Iris pigment epithelial cell (primary cell): ENCODE measurements around the gene SEPTIN10.
A peak's percentile ranks its signal among the peaks of the same experiment; 100 is the strongest.
"Not testable (repeated sequence)": the region's sequence is repeated elsewhere in the genome, so short reads cannot be mapped to it uniquely, and the experiment has no call there.

Source experiments
- DNase-seq: peaks from one replicate; pipeline ENCODE4 v3.0.0-alpha.2; 2011; ENCODE audit warnings: low read depth

SEPTIN10 gene

DNA sequence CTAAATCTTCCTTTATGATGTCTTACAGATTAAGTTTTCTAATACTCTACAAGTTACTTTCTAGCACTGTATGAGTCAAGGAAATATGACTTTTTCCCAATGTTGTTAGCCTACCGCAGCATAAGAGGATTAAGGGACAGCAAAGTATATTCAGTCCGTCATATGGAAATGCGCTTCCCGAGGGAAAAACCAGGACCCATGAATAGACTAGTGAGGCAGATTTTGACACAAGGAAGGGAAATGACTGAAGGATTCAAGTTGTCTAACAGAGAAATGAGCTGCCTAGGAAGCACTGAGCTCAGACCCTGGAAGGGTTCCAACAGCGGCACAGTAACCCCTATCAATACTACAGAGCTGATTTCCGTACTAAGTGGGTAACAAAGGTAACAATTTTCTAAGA is 12.0 kb downstream of the SEPTIN10 start:
- no peak for DNase-seq

DNA sequence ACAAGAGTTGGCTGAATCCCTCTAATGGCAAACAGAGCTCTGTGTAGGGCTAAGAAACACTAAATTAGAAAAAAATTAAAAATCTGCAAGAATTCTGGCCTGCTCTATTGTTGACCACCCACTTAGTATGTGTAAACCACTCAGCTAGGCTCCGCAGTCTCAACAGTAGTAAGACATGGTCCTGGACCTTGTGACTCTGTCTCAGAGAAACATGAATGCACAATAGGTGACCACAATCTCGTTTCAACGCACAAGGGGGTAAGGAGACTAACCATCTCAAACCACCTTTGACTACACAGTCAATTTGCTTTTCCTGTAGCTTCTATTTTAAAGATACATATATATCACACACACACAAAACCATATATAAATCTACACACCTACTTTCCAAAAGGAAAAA is 16.5 kb downstream of the SEPTIN10 start:
- DNase-seq, result no peak

DNA sequence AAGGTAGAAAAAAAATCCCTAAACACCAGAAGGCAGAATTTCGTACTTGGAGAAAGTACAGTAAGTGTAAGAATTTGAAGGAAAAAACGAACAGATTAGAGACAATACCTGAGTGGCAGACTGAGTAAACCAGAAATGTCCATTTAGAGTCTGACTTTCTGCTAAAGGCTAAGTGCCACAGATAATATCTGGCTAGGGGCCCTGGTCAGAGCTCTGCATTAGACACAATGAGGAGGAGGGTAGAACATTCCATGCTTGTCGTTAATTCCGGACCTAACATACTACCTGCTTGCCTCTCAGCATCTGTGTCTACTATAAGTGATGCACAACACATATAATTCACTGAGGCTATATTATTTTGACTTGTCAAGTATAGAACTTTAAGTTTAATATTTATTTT is 18.1 kb downstream of the SEPTIN10 start:
- no peak for DNase-seq

DNA sequence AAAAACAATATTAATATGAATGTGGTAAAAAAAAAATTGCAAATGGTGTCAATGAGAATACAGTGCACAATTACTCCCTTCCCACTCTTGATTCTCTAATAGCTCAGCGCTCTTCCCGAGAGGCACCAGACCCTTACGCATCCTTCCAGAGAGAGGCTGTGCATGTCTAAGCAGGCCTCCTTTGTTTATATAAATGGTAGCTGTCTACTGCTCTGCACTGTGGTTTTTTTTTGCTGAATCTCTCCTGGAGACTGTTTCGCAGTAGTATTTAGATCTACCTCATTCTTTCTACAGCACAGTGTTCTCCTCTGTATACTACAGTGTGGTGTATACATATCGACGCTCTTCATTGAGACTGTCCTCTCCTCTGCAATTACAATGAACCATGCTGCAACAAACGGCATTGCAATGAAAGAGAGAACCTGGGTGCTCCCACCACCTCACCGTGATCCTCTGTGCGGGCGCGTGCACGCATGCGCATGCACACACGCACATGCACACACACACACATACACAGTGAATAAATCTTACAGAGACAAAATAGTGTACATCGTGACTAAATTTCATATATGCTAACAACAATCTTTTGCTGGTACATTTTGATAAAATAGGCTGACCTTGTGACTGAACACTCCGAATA is 19.4 kb downstream of the SEPTIN10 start:
- no peak for DNase-seq

DNA sequence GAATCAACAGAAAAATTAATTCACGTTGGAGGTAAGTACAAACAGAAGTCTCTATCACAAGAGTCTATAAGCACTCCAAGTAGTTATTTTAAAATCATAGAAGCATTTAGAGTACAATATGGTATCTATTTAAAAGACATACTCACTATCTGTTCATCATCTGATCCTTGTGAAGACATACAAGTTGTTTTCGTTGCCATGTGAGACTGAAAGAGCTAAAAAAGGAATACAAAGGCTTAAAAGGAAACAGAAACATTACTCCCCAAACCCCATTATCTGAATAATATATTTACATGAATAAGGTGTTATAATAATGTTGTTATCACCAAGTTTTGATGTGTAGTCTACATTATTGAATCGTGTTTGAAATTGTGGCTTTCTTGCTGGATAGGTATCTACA is 20.9 kb downstream of the SEPTIN10 start:
- DNase-seq, result no peak

DNA sequence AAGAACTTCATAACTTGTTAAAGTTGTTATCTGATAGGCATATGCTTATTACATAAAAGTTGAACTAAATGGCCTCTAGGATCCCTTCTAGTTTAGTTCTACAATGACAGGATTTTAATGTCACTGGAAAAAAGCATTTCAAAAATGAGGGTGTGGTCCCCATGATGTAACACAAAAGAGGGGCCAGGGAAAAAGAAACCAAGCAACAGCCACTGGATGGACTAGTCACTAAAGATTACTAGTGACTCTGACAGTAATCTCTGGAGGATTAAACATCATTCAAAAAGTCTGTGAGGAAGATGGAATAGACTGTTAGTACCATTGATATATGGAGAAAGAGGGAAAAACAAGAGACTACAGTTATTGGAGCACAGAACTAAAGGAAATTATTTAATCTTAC is 22.6 kb downstream of the SEPTIN10 start:
- DNase-seq, result no peak

DNA sequence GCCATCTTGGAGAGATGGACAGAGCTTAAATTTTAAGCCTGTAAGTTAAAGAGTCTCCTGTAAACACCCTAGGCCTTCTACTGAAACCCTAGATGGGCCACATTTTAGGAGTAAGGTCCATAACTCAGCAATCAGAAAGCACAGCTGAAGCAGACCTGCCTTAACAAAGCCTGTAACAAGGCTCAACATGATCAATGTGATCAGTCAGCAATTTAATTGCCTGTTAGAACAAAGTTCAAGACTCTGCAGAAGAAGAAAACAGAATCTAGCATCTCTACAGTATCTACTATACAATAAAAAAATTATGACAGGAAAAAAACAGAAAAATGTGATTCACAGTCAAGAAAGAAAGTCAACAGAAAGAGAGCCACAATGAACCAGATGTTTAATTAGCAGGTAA is 27.1 kb downstream of the SEPTIN10 start:
- no peak for DNase-seq

DNA sequence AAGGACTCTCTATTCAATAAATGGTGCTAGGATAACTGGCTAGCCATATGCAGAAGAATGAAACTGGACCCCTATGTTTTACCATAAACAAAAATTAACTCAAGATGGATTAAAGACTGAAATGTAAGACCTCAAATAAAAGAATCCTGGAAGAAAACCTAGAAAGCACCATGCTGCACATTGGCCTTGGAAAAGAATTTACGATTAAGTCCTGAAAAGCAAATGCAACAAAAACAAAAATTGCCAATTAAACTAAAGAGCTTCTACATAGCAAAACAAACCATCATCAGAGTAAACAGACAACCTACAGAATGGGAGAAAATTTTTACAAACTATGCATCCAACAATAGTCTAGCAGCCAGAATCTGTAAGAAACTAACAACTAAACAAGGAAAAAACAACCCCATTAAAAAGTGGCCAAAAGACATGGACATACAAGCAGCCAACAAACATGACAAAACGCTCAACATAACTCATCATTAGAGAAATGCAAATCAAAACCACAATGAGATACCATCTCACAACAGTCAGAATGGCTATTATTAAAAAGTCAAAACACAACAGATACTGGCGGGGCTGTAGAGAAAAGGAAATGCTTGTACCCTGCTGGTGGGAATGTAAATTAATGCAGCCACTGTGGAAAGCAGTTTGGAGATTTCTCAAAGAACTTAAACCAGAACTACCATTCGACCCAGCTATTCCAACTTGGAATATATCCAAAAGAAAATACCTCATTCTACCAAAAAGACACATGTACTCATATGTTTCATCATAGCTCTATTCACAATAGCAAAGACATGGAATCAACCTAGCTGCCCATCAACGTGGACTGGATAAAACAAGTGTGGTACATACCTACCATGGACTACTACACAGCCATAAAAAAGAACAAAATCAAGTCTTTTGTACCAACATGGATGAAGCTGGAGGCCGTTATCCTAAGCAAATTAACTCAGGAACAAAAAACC is 30.6 kb downstream of the SEPTIN10 start:
- DNase-seq, result peak; percentile 58

DNA sequence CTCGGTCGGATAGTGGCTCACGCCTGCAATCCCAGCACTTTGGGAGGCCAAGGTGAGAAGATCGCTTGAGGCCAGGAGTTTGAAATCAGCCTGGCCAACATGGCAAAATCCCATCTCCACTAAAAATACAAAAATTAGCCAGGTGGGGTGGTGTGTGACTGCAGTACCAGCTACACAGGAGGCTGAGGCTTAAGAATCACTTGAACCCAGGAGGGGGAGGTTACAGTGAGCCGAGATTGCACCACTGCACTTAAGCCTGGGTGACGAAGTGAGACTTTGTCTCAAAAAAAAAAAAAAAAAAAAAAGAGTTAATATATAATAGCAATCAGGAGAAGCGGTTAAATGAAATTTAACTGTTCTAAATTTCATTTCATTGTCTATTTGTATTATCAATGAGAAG is 36.1 kb downstream of the SEPTIN10 start:
- not testable (repeated sequence) for DNase-seq

DNA sequence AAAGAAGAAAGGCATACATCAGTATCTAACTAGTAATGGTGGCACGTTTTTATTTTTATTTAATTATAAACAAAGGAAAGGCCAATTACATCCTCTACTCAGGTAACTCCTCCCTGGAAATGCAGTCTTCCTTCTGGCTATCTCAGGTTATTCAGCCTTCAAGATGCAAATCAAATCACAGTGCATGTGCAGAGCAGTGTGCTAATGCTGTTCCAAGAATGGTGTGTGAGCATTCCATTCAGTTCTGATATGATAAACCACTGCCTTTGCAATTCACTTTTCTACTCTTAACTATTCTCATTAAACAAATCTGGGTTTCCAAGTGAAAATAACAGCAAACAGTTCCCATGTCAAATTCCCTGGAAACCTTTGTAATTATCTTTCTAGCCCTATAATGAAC is 38.4 kb downstream of the SEPTIN10 start:
- no peak for DNase-seq

DNA sequence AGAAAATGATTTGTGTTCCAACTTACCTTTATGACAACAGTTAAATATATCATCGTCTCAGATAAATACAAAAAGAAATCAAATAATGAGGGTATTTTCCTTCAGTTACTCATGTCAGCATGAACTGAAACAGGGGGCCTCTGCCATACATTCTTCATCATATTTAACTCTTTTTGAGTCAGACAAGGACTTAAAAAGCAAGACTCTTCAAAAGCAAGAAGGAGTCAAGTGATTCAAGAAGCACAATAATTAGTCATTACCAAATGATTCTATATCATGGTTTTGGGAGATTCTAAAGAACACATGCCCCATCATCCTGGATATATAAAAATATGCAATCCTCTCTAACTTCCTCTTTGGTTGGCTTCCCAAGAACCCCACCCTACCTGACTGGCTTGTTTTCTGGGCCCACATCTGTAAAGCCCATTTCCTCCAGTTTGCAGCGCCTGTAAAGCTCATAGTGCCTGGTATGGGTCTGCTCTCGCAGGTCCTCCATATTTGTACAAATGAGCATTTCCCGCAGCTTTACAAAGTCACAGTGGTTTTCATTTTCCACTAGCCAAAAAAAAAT is 49.7 kb downstream of the SEPTIN10 start:
- DNase-seq, result no peak

DNA sequence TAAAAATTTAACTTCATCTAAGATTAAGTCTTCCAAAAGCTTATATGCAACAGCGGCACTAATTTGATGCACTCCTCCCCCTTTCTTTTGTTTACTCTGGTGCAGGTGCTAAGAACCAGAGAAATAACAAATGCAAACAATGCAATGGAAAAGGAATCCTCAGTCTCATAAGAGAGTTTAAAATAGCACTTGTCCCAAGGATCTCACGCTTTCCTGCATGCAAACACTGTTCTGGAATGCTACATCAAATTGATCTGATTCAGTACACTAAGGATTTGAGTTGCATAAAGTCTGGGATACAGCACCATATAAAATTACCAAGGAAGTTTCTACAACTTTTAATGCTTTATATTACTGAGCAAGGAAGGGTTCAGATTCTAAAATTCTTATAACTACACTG is 50.5 kb downstream of the SEPTIN10 start:
- DNase-seq, result no peak

DNA sequence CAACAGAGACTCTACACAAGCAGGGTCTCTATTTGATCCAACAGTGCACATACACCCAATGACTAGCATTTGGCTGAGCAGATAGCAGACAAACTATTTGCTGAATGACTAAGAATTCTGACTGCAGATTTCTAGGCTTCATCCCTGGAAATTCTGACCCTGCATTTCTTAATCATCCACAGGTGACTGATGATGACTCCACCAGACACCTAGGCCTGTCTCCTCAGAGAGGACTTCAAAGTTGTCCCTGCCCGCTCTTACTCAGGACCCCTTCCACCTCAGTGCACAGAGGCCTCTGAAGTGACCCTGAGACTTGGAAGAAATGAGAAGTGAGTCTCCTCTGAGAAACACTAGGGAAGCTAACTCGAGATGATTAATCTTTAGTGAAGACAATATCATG is 51.3 kb downstream of the SEPTIN10 start:
- DNase-seq, result peak; percentile 18

DNA sequence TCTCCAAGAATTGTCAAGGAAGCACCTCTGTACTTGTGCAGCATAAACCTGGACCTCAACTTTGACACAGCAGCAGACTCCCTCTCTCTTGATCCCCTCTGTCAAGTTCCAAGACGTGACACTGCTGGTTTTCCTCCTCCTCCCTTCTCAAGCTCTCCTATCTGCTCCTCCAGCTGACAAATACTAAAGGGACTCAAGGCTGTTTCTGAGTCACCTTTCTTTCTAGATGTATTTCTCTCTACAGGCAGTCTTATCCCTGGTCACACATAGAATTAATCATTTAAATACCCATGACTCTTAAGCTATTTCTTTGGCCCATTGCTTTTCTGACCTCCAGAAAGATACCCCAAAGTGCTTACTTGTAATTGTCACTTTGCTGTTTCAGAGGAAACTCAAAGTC is 53.5 kb downstream of the SEPTIN10 start:
- DNase-seq, result peak; percentile 69

DNA sequence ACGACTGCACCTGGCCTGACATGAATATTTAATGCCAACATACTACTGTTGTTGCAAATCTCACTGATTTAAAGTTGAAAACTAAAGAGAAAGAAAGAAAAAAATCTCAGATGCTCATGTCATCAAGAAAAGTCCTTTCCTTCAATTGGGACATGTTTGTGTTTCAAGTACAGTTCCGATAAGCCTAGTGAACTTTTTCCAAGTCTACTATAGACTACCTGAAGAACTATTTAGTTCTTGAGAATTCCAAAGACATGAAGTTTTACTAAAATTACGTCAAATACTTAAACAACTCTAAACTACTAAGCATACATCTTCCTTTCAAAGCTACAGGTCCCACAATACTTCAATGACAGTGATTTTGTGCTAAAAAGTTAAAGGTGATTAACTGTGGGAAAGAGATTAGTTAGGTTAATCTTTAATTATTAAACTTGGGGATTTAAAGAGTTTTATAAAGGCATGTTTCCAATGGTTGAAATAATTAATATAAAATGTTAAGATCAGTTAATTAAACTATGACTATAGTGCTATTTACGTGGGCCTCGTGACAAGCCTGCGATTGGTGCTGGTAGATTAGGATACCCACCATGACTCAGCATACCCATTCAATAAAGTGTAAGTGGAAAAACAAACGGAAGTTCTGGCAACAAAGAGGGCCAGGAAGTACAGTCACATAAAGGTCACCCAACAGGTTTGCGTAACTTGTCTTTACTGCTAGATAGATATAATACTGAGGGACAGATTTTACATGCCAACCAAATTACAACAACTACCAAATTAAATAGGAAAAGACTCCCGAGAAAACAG is 55.5 kb downstream of the SEPTIN10 start:
- DNase-seq, result peak; percentile 89

DNA sequence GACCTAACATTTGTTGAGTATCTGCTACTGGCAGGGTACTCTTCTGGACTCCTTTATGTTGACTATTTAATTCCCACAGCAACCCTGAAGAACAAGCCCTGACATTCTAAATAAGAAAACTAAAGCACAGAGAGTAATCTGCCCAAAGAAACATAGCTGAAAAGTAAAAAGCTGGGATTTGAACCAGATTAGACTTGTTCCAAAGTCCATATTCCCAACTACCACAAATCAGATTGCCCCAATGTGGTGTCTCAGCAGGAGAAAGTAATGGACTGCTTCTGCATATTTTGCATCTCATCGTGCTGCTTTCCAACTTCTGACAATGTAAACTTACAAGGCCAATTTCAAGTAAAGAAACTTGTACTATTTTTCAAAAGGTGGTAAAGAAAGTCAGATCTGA is 56.5 kb downstream of the SEPTIN10 start:
- DNase-seq, result no peak

DNA sequence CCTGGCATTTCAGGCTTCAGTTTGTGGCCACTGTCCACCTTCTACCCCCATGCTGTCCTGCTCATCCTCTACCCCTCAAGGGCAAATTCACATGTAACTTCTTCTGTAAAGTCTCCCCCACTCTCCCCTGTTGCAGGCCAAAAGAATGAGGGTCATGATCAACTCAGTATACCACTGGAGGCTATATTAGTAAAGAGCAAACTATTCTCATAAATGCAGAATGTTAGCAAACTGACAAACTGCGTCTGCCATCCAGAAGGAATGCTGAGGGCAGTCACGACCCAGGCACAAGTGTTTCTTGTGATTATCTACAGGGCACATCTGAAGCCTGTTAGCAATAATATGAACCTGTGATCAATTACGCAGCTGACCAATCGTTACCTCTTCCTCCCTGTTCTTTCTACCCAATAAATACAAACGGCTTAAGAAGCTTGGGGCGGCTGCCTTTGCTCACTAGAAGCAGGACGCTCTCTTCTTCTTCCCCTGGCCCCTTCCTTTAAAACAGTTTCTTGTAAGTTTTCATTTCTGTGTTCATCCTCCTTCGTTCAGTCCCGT is 58.3 kb downstream of the SEPTIN10 start:
- DNase-seq, result no peak

DNA sequence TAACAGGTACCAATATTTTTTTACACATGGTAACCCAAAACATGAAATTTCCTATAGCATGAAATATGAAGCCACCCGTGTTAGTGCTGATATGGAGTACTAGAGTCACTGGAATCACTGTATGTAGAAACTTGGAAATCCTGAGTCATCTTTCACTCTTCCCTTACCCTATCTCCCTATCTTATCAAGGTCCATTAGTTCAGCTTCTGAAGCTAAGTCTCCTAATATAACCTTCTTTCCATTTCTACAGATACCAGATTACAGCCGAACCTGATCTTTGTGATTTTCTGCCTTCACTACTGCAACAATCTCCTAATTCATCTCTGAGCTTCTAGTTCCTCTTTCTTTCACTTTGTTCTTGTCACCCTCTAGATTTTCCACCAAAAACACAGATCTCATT is 59.0 kb downstream of the SEPTIN10 start:
- peak; percentile 53 for DNase-seq

DNA sequence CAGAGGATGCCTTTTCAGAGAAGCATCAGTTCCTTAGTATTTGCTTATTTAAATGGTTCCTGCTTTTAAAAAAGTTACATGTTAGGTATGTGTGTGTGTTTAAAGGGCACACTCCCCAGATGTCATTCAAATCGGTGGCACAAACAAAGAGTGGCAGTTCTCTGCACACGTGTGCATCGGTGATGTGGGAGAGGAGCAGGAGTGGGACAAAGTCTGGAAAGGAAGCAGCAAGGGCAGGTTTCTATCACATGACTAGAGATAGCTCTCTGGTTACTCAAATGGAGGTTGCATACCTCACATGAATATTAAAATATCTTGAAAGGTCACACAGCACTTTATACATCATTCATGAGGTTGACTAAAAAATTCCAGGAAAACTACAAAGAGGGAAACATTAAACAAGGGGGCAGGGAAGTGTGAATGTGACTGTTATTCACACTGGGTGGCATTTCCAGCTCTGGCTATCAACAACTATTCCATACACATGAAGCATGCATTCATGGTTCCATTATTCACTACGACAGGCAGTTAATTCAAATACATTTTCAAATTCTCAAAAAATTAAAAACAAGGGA is 64.7 kb downstream of the SEPTIN10 start:
- DNase-seq, result no peak

DNA sequence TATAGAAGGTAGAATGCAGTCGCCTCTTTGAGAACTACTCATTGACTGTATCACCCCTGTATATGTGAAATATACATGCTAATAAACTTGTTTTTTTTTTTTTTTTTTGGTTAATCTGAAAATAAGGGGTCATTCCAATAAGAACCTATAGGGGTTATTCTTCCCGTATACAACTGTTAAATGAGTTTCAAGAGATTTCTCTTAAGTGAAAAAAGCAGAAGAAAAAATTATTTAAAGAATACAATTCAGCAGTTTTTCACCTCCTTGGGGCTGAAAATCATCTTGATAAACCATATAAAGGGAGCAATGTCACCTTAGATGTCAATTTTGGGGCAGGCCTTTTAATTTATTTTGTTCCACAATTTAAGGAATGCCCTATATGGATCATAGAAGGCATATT is 66.5 kb downstream of the SEPTIN10 start:
- no peak for DNase-seq

DNA sequence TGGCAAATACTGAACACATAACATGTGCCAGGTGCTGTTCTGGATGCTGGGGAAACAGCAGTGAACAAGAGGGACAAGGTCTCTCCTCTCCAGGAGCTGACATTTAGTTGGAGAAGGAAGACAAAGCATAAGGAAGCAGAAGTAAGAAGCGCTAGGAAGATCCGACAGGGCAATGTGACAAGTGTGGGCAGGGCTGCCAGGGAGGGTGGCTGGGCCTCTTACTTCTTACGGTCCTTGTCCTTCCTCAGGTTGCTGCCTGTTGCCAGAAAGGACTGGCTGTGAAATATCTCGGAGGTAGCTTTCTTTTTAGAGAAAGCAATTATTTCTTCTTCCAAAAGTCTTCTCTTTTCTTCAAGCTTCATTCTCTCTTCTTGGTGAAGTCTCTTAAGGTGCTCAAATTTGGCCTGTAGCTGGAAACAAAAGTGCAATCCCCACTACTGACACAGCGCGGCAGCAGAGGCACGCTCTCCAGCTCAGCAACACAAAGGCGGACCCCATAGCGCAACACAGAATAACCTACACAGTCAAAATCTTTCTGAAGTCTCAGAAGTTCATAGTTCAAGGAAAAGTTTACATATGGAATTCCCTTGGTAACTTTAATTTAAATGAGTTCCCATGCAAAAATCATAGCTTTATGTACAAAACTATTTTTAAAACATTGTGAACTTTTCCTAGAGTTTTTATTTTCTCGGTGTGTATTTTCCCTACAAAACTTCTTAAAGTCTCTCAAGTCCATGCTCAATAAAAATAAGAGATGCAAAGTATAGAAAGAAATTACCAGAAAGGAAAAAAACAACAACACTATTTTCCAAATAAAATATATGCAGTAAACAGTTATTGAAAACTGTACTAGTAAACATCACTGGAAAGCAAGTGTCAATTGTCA is 67.7 kb downstream of the SEPTIN10 start:
- DNase-seq, result peak; percentile 65
